Measurements from ENCODE around the gene CLPTM1L. TPM values are rescaled to one million over a fixed set of nuclear protein-coding genes. Genes with fewer than 3 reads are reported as not detected.
"Not testable (repeated sequence)": the region's sequence is repeated elsewhere in the genome, so short reads cannot be mapped to it uniquely, and the experiment has no call there.

The CLPTM1L gene
- total RNA-seq, 1 donor from 2014 or later = 131 TPM

DNA sequence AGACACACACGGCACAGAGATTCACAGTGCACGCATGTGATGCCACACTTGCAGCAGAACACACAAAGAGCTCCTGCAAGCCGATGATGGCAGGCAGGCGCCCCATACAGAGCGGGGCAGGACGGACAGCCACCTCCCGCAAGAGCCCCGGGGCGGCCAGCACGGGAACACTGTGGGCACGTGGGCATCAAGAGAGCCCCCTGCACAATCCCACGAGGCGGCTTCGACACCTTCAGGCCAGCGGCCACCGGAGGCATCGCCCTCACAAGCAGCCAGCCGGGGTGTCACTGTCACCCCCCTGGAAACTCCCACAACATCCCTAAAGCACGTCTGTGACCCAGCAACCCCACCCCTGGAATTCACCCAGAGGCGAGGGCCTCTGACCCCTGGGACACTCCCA, 68.0 kb downstream of the CLPTM1L start:
- Histone ChIP-seq H3K4me3 (ENCODE audit: insufficient read depth, low read depth, low read length) (no peak overlapping the region), H3K79me2 (ENCODE audit: insufficient read depth, low read length) (no peaks in the 10 kb centered on the region), H3K9ac (ENCODE audit: low read length) (no peak overlapping the region), H3K4me2 (ENCODE audit: low read length) (no peak overlapping the region), H3K27me3 (ENCODE audit: insufficient read depth, low read length) (no peaks in the 10 kb centered on the region), H3K27ac (ENCODE audit: low read depth, low read length) (no peak overlapping the region), H3K9me3 (ENCODE audit: insufficient read depth, low read depth, low read length) (peaks cover 6% of the 10 kb centered on the region), H3K36me3 (ENCODE audit: insufficient read depth, low read length) (no peaks in the 10 kb centered on the region), H3K4me1 (ENCODE audit: insufficient read depth, low read length) (no peaks in the 10 kb centered on the region), H4K20me1 (ENCODE audit: insufficient read depth, low read length) (no peaks in the 10 kb centered on the region), H2AFZ (ENCODE audit: low read depth, low read length) (no peak overlapping the region)
- DNase-seq (ENCODE audit: low read depth) (no peak), FAIRE-seq (no peak)
- no peak for TF ChIP-seq EZH2 (IDR thresholded peaks at IDR 0.05; ENCODE audit: insufficient read depth, low read length)
- TF ChIP-seq, protein P1, sequence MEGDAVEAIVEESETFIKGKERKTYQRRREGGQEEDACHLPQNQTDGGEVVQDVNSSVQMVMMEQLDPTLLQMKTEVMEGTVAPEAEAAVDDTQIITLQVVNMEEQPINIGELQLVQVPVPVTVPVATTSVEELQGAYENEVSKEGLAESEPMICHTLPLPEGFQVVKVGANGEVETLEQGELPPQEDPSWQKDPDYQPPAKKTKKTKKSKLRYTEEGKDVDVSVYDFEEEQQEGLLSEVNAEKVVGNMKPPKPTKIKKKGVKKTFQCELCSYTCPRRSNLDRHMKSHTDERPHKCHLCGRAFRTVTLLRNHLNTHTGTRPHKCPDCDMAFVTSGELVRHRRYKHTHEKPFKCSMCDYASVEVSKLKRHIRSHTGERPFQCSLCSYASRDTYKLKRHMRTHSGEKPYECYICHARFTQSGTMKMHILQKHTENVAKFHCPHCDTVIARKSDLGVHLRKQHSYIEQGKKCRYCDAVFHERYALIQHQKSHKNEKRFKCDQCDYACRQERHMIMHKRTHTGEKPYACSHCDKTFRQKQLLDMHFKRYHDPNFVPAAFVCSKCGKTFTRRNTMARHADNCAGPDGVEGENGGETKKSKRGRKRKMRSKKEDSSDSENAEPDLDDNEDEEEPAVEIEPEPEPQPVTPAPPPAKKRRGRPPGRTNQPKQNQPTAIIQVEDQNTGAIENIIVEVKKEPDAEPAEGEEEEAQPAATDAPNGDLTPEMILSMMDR (IDR thresholded peaks at IDR 0.05; ENCODE audit: insufficient read depth, low read depth, low read length) = no peak
- H3K36me3 Mint-ChIP-seq (ENCODE audit: low read depth, unreplicated experiment) = no peaks in the 10 kb centered on the region
- H3K9me3 Mint-ChIP-seq (ENCODE audit: unreplicated experiment) = no peaks in the 10 kb centered on the region
- peaks cover 10% of the 10 kb centered on the region for H3K27me3 Mint-ChIP-seq (ENCODE audit: low read depth, unreplicated experiment)
- H3K4me1 Mint-ChIP-seq (ENCODE audit: low read depth, unreplicated experiment) = no peaks in the 10 kb centered on the region
- H3K27ac Mint-ChIP-seq (ENCODE audit: unreplicated experiment) = no peak overlapping the region
- H3K4me3 Mint-ChIP-seq (ENCODE audit: unreplicated experiment) = no peak overlapping the region

DNA sequence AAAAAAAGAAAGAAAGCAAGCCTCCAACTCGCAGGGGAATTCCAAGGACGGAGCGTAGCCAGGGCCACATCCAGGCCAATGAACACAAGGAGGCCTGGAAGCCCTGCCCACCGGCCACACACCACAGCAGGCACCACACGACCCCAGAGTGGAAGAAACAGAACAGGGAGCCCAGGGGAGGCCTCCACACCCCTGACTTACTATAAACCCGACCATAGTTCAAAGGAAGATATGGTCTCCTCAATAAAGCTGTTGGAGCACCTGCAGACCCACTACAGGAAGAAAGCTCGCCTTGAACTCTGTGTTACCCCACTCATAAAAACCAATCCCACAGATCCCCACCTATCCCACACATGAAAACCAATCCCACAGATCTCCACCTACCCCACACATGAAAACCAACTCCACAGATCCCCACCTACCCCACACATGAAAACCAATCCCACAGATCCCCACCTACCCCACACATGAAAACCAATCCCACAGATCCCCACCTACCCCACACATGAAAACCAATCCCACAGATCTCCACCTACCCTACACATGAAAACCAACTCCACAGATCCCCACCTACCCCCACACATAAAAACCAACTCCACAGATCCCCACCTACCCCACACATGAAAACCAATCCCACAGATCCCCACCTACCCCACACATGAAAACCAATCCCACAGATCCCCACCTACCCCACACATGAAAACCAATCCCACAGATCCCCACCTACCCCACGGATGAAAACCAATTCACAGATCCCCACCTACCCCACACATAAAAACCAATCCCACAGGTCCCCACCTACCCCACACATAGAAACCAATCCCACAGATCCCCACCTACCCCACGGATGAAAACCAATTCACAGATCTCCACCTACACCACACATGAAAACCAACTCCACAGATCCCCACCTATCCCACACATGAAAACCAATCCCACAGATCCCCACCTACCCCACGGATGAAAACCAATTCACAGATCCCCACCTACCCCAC, 69.2 kb downstream of the CLPTM1L start:
- H3K27me3 Mint-ChIP-seq (ENCODE audit: low read depth, unreplicated experiment); H3K27ac Mint-ChIP-seq (ENCODE audit: unreplicated experiment); H3K9me3 ChIP-seq (ENCODE audit: insufficient read depth, low read depth, low read length); H3K36me3 ChIP-seq (ENCODE audit: insufficient read depth, low read length); H3K9me3 Mint-ChIP-seq (ENCODE audit: unreplicated experiment); H3K27me3 ChIP-seq (ENCODE audit: insufficient read depth, low read length); H3K27ac ChIP-seq (ENCODE audit: low read depth, low read length); H3K4me1 ChIP-seq (ENCODE audit: insufficient read depth, low read length); FAIRE-seq; H3K4me2 ChIP-seq (ENCODE audit: low read length); H3K36me3 Mint-ChIP-seq (ENCODE audit: low read depth, unreplicated experiment); H3K79me2 ChIP-seq (ENCODE audit: insufficient read depth, low read length); H3K4me3 Mint-ChIP-seq (ENCODE audit: unreplicated experiment); DNase-seq (ENCODE audit: low read depth); H3K4me3 ChIP-seq (ENCODE audit: insufficient read depth, low read depth, low read length); H3K4me1 Mint-ChIP-seq (ENCODE audit: low read depth, unreplicated experiment); H4K20me1 ChIP-seq (ENCODE audit: insufficient read depth, low read length); H3K9ac ChIP-seq (ENCODE audit: low read length); H2AFZ ChIP-seq (ENCODE audit: low read depth, low read length): not testable (repeated sequence)

DNA sequence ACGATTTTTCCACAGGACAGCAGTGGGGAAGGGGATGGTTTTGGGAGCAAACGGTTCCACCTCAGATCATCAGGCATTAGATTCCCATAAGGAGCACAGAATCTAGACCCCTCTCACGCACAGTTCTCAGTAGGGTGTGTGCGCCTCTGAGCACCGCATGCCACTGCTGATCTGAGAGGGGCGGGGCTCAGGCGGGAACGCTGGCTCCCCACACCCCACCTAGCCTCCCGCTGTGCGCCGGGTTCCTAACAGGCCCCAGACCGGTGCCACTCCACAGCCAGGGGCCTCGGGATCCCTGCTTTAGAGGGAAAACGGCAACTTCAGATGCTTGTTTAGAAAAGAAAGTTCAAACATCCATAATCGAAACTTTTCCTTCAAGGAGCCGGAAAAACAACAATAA, 70.4 kb downstream of the CLPTM1L start:
- no peak overlapping the region for H2AFZ ChIP-seq (ENCODE audit: low read depth, low read length)
- H3K27me3 Mint-ChIP-seq (ENCODE audit: low read depth, unreplicated experiment) = peaks cover 5% of the 10 kb centered on the region
- no peak for FAIRE-seq

More for the DNA sequence above, 70.4 kb downstream of the CLPTM1L start:
- no peak overlapping the region for H3K4me2 ChIP-seq (ENCODE audit: low read length)
- no peaks in the 10 kb centered on the region for H3K4me1 ChIP-seq (ENCODE audit: insufficient read depth, low read length)
- no peaks in the 10 kb centered on the region for H3K36me3 ChIP-seq (ENCODE audit: insufficient read depth, low read length)
- no peak overlapping the region for H3K27ac ChIP-seq (ENCODE audit: low read depth, low read length)
- DNase-seq (ENCODE audit: low read depth) = no peak
- no peaks in the 10 kb centered on the region for H3K27me3 ChIP-seq (ENCODE audit: insufficient read depth, low read length)
- H3K9ac ChIP-seq (ENCODE audit: low read length) = no peak overlapping the region
- H3K27ac Mint-ChIP-seq (ENCODE audit: unreplicated experiment) = no peak overlapping the region
- H3K4me3 ChIP-seq (ENCODE audit: insufficient read depth, low read depth, low read length) = no peak overlapping the region
- no peak overlapping the region for H3K4me3 Mint-ChIP-seq (ENCODE audit: unreplicated experiment)
- H3K9me3 Mint-ChIP-seq (ENCODE audit: unreplicated experiment) = no peaks in the 10 kb centered on the region
- H3K4me1 Mint-ChIP-seq (ENCODE audit: low read depth, unreplicated experiment) = no peaks in the 10 kb centered on the region
- peaks cover 10% of the 10 kb centered on the region for H3K9me3 ChIP-seq (ENCODE audit: insufficient read depth, low read depth, low read length)
- H4K20me1 ChIP-seq (ENCODE audit: insufficient read depth, low read length) = no peaks in the 10 kb centered on the region
- H3K79me2 ChIP-seq (ENCODE audit: insufficient read depth, low read length) = no peaks in the 10 kb centered on the region
- H3K36me3 Mint-ChIP-seq (ENCODE audit: low read depth, unreplicated experiment) = no peaks in the 10 kb centered on the region
- TF ChIP-seq, protein P1 (IDR thresholded peaks at IDR 0.05; ENCODE audit: insufficient read depth, low read depth, low read length) = no peak
- no peak for TF ChIP-seq EZH2 (IDR thresholded peaks at IDR 0.05; ENCODE audit: insufficient read depth, low read length)

All from astrocyte (in vitro differentiated cells and primary cell).